ENCODE results near the gene ZNF480.
A peak's percentile ranks its signal among the peaks of the same experiment; 100 is the strongest.
"Not testable (repeated sequence)": the region's sequence is repeated elsewhere in the genome, so short reads cannot be mapped to it uniquely, and the experiment has no call there.

The ZNF480 gene

GRCh38 chr19:52339022-52339421, 42.1 kb downstream of the ZNF480 start:
- not testable (repeated sequence) for DNase-seq

- peak; percentile 61 to 64 for DNase-seq
Measured at GRCh38 chr19:52343548-52343947, 46.6 kb downstream of the ZNF480 start.

- no peak for DNase-seq
Measured at GRCh38 chr19:52345162-52345561, 48.2 kb downstream of the ZNF480 start.

- DNase-seq: no peak
Measured at GRCh38 chr19:52351512-52351911, 54.5 kb downstream of the ZNF480 start.

GRCh38 chr19:52366414-52366824, 69.5 kb downstream of the ZNF480 start:
- no peak for DNase-seq

GRCh38 chr19:52369559-52370340, 72.8 kb downstream of the ZNF480 start, which contains the start of gene ZNF880:
ZNF880 (plus strand) TSS chr19:52369923; CDS start chr19:52369966, 43 bp downstream.
- DNase-seq: peak; percentile 91

GRCh38 chr19:52370341-52370710, 73.4 kb downstream of the ZNF480 start:
- no peak for DNase-seq
